ENCODE data around the gene COA4.

GRCh38 chr11:73914284-73914683 lies 37.6 kb upstream of the COA4 start:
- no peak for TF ChIP-seq CTCF (IDR thresholded peaks at IDR 0.05)
- TF ChIP-seq EP300 (IDR thresholded peaks at IDR 0.05), result no peak
- no peak for TF ChIP-seq POLR2AphosphoS5 (IDR thresholded peaks at IDR 0.05)
- no peak for TF ChIP-seq POLR2A (IDR thresholded peaks at IDR 0.05)

Measured in upper lobe of left lung (tissue), 4 donors.